Peyer's patch (tissue), 4 donors: Measurements from ENCODE around the gene YPEL1.

ENCODE experiments used
- CTCF ChIP-seq, 6 experiments: fragments of 450-650 bp in 4 of 6; fragments of 200-600 bp in 2 of 6; sonication (generic) in 1 of 6; IDR thresholded peaks; one replicate each; pipeline ENCODE4 v1.5.1; 2017 to 2019; ENCODE audit warnings: antibody characterized with exemption in 6 of 6, mild to moderate bottlenecking in 3 of 6, moderate library complexity in 1 of 6
- POLR2A ChIP-seq, 2 donors: fragments of 450-650 bp; IDR thresholded peaks; one replicate each; pipeline ENCODE4 v1.5.1; 2017; ENCODE audit warnings: antibody characterized with exemption in 2 of 2, mild to moderate bottlenecking in 2 of 2, moderate library complexity in 2 of 2

GRCh38 chr22:21738966-21739365 is 3.4 kb upstream of the YPEL1 start:
- TF ChIP-seq CTCF (IDR thresholded peaks at IDR 0.05), result no peak
- no peak for TF ChIP-seq POLR2A (IDR thresholded peaks at IDR 0.05)
